Measurements from ENCODE around the gene VMP1.

GRCh38 chr17:59763861-59764260 lies 56.4 kb downstream of the VMP1 start:
- TF ChIP-seq CTCF (IDR thresholded peaks at IDR 0.05; ENCODE audit: low read depth, low read length, missing input control) (no peak), GABPA (IDR thresholded peaks at IDR 0.05 in 1 of 2, conservative IDR thresholded peaks at IDR 0.05 in 1 of 2) (no peak), REST (IDR thresholded peaks at IDR 0.05) (no peak), TAF1 (conservative IDR thresholded peaks at IDR 0.05) (no peak), YY1 (IDR thresholded peaks at IDR 0.05) (no peak), ATF3 (IDR thresholded peaks at IDR 0.05) (no peak), ZBTB33 (IDR thresholded peaks at IDR 0.05) (no peak)

Measured in liver (tissue), 3 donors.